Vagina (tissue), 2 donors: Measurements from ENCODE around the gene GAGE12J. TPM values are rescaled to one million over a fixed set of nuclear protein-coding genes. Genes with fewer than 3 reads are reported as not detected.

Experiments used
- DNase-seq, 2 donors: peaks; one replicate each; pipeline ENCODE4 v3.0.0-alpha.2; 2017; ENCODE audit errors: extremely low spot score in 2 of 2
- H3K27ac ChIP-seq: fragments of 200-600 bp; sonication (generic); one replicate; pipeline ENCODE4 v1.5.1; 2019
- H3K27me3 ChIP-seq: fragments of 200-600 bp; sonication (generic); one replicate; pipeline ENCODE4 v1.5.1; 2019
- H3K36me3 ChIP-seq, 2 donors: fragments of 200-600 bp; sonication (generic); one replicate each; pipeline ENCODE4 v1.5.1; 2017 to 2019
- H3K4me1 ChIP-seq: fragments of 200-600 bp; sonication (generic); one replicate; pipeline ENCODE4 v1.5.1; 2019
- H3K4me3 ChIP-seq, 2 donors: fragments of 200-600 bp; sonication (generic); 1 replicate in 1 of 2; 2 replicates in 1 of 2; pipeline ENCODE4 v1.5.1; 2016 to 2019
- H3K9me3 ChIP-seq: fragments of 200-600 bp; sonication (generic); one replicate; pipeline ENCODE4 v1.5.1; 2019
- POLR2A ChIP-seq, 2 donors: fragments of 450-650 bp; IDR thresholded peaks; one replicate each; pipeline ENCODE4 v1.6.1; 2017; ENCODE audit warnings: antibody characterized with exemption in 2 of 2, mild to moderate bottlenecking in 2 of 2, moderate library complexity in 2 of 2
- POLR2AphosphoS5 ChIP-seq, 2 donors: sonication (generic); formaldehyde crosslinking; IDR thresholded peaks; one replicate each; pipeline ENCODE4 v1.9.0; 2017; ENCODE audit warnings: antibody characterized with exemption in 2 of 2, mild to moderate bottlenecking in 2 of 2, low read depth in 1 of 2; ENCODE audit not compliant: insufficient read depth in 1 of 2
- intact Hi-C: fragments of 100-400 bp; cut with DNase I; formaldehyde crosslinking; loops from one replicate; pipeline ENCODE4 v1.15.1; 2023
- total RNA-seq: library from RNA; depleted of rRNA; stranded (reverse); fragments of >200 nt; gene quantifications from one replicate; pipeline ENCODE4 v1.2.3, GENCODE V29; 2016
- TF ChIP-seq, protein P1 (sequence below), 3 experiments: fragments of 450-650 bp in 2 of 3; fragments of 200-600 bp in 1 of 3; sonication (generic) in 1 of 3; IDR thresholded peaks; one replicate each; pipeline ENCODE4 v1.5.1; 2017 to 2019; ENCODE audit warnings: antibody characterized with exemption in 3 of 3, mild to moderate bottlenecking in 2 of 3, moderate library complexity in 2 of 3

GAGE12J gene
- total RNA-seq, 1 donor from 2014 or later, result not detected

- DNase-seq, result no peak
- Histone ChIP-seq H3K4me3 (no peak overlapping the region), H3K9me3 (no peaks in the 10 kb centered on the region), H3K4me1 (peaks cover 13% of the 10 kb centered on the region), H3K27me3 (no peaks in the 10 kb centered on the region), H3K27ac (no peak overlapping the region), H3K36me3 (no peaks in the 10 kb centered on the region)
- TF ChIP-seq POLR2AphosphoS5 (IDR thresholded peaks at IDR 0.05; ENCODE audit: insufficient read depth in 1 of 2, low read depth in 1 of 2), result no peak
- no peak for TF ChIP-seq POLR2A (IDR thresholded peaks at IDR 0.05)
- TF ChIP-seq, protein P1, sequence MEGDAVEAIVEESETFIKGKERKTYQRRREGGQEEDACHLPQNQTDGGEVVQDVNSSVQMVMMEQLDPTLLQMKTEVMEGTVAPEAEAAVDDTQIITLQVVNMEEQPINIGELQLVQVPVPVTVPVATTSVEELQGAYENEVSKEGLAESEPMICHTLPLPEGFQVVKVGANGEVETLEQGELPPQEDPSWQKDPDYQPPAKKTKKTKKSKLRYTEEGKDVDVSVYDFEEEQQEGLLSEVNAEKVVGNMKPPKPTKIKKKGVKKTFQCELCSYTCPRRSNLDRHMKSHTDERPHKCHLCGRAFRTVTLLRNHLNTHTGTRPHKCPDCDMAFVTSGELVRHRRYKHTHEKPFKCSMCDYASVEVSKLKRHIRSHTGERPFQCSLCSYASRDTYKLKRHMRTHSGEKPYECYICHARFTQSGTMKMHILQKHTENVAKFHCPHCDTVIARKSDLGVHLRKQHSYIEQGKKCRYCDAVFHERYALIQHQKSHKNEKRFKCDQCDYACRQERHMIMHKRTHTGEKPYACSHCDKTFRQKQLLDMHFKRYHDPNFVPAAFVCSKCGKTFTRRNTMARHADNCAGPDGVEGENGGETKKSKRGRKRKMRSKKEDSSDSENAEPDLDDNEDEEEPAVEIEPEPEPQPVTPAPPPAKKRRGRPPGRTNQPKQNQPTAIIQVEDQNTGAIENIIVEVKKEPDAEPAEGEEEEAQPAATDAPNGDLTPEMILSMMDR (IDR thresholded peaks at IDR 0.05), result no peak
- intact Hi-C loops, result no loop called here
Observed at GRCh38 chrX:49277535-49277830, 44.4 kb upstream of the GAGE12J start.

DNA sequence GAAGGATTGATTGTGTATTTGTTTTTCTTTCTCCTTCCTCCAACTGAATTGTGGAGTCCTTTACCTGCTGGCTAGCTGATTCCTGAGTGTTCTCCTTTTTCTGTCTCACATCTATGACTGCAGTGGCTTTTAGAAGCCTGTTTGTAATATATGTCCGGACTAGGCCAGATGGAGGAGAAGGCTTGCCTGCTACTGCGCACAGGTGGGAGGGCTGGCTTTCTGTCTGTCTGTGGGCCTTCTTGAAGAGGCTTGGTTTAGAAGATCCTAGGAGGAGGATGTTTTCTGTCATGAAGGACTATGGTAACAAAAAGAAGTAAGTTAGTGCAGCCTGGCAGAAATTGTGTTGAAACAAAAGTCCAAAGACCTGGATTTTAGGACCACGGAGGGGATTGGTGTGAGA, 43.8 kb upstream of the GAGE12J start:
- no peaks in the 10 kb centered on the region for H3K36me3 ChIP-seq
- H3K4me3 ChIP-seq, result no peak overlapping the region
- no peak for DNase-seq
- no peak overlapping the region for H3K27ac ChIP-seq
- H3K4me1 ChIP-seq, result peaks cover 11% of the 10 kb centered on the region
- H3K27me3 ChIP-seq, result no peaks in the 10 kb centered on the region
- intact Hi-C loops, result no loop called here
- TF ChIP-seq POLR2AphosphoS5 (IDR thresholded peaks at IDR 0.05; ENCODE audit: insufficient read depth in 1 of 2, low read depth in 1 of 2), result no peak
- no peak for TF ChIP-seq POLR2A (IDR thresholded peaks at IDR 0.05)
- TF ChIP-seq, protein P1 (IDR thresholded peaks at IDR 0.05), result no peak
- no peaks in the 10 kb centered on the region for H3K9me3 ChIP-seq

DNA sequence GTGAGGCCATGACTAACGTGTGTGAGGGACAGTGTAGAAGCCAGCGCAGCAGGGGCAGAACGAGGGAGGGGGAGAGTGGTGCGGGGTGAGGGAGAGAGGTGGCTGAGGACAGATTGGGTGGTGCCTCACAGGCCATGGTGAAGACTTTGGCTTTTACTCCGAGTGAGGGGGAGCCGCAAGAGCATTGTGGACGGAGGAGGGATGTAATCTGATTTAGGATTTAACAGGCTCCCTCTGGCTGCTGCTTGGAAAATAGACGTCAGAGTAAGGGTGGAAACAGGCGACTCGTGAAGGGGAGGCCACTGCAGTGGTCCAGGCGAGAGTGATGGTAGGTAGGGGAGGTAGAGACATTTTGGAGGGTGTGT, 39.2 kb upstream of the GAGE12J start:
- H3K27ac ChIP-seq, result no peak overlapping the region
- intact Hi-C loops, result no loop called here
- TF ChIP-seq, protein P1 (IDR thresholded peaks at IDR 0.05), result no peak
- TF ChIP-seq POLR2A (IDR thresholded peaks at IDR 0.05) (no peak), POLR2AphosphoS5 (IDR thresholded peaks at IDR 0.05; ENCODE audit: insufficient read depth in 1 of 2, low read depth in 1 of 2) (no peak)

GRCh38 chrX:49284212-49284611, 37.6 kb upstream of the GAGE12J start:
- peaks cover 0 to 6% of the 10 kb centered on the region in 2 donors for H3K36me3 ChIP-seq
- DNase-seq, result no peak
- H3K4me1 ChIP-seq, result no peaks in the 10 kb centered on the region
- H3K27ac ChIP-seq, result no peak overlapping the region
- intact Hi-C loops, result no loop called here
- no peak overlapping the region for H3K4me3 ChIP-seq
- H3K27me3 ChIP-seq, result no peaks in the 10 kb centered on the region
- H3K9me3 ChIP-seq, result no peaks in the 10 kb centered on the region
- TF ChIP-seq, protein P1 (IDR thresholded peaks at IDR 0.05), result no peak
- TF ChIP-seq POLR2A (IDR thresholded peaks at IDR 0.05), result no peak
- no peak for TF ChIP-seq POLR2AphosphoS5 (IDR thresholded peaks at IDR 0.05; ENCODE audit: insufficient read depth in 1 of 2, low read depth in 1 of 2)

More for the DNA sequence above, 39.2 kb upstream of the GAGE12J start:
- Histone ChIP-seq H3K4me1 (peaks cover under 1% of the 10 kb centered on the region), H3K27me3 (no peaks in the 10 kb centered on the region), H3K9me3 (no peaks in the 10 kb centered on the region), H3K36me3 (peaks cover 0 to 6% of the 10 kb centered on the region in 2 donors), H3K4me3 (no peak overlapping the region)
- no peak for DNase-seq

GRCh38 chrX:49286136-49286535, 35.7 kb upstream of the GAGE12J start:
- H3K9me3 ChIP-seq, result no peaks in the 10 kb centered on the region
- H3K27me3 ChIP-seq, result no peaks in the 10 kb centered on the region
- TF ChIP-seq, protein P1 (IDR thresholded peaks at IDR 0.05), result no peak
- no peak for TF ChIP-seq POLR2AphosphoS5 (IDR thresholded peaks at IDR 0.05; ENCODE audit: insufficient read depth in 1 of 2, low read depth in 1 of 2)
- no peaks in the 10 kb centered on the region for H3K4me1 ChIP-seq
- intact Hi-C loops, result no loop called here
- H3K27ac ChIP-seq, result no peak overlapping the region
- no peak overlapping the region for H3K4me3 ChIP-seq
- no peak for DNase-seq
- H3K36me3 ChIP-seq, result peaks cover 0 to 6% of the 10 kb centered on the region in 2 donors
